GM21786 (cell line): ENCODE measurements around the gene LILRB4.
"Not testable (repeated sequence)": the region's sequence is repeated elsewhere in the genome, so short reads cannot be mapped to it uniquely, and the experiment has no call there.

ENCODE experiments used
- ATAC-seq: cut with Tn5 transposase; IDR thresholded peaks from one replicate; pipeline ENCODE4 v1.9.1; 2021; ENCODE audit not compliant: unreplicated experiment

LILRB4 gene

DNA sequence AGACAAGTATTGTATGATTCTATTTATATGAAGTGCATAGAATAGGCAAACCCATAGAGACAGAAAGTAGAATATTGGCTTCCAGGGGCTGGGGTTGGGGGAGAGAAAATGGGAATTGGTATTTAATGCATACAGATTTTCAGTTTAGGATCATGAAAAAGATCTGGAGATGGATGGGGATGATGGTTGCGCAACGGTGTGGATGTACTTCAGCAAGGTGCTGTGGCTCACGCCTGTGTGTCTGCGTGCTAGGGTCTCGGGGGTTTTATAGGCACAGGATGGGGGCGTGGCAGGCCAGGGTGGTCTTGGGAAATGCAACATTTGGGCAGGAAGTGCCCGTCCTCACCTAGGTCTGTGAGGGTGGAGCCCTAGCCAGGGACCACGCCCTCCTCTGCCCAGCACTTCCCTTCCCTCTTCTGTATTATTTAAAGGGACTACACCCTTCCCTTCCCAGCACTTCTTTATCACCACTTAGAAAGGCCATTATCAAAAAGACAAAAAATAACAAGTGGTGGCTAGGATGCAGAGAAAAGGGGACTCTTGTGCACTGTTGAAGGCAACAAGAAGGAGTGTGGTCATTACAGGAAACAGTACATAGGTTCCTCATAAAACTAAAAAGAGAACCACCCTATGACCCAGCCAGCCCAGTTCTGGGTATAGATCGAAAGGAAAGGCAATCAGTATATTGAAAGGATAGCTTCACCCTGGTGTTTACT is 29.0 kb downstream of the LILRB4 start:
- ATAC-seq: no peak

- no peak for ATAC-seq
These were observed 29.5 kb downstream of the LILRB4 start for GRCh38 chr19:54692298-54692615.

DNA sequence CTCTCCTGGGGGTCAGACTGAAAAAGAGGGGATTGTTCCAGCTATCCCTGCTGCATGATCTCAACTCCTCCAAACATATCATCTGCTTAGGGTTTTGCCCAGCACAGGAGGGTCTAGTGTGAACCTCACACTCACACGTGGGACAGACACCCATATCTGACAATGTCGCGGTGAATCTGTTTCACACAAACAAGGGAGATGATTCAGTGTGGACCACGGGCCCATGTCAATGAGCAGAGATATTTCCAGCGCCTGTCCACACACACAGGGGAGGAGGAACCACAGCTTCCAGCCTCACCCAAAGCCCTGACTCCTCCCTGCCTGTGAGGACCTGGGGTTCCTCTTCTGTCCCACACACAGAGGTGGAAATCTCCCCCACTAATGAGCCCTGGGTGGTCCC is 31.9 kb downstream of the LILRB4 start:
- ATAC-seq: no peak

DNA sequence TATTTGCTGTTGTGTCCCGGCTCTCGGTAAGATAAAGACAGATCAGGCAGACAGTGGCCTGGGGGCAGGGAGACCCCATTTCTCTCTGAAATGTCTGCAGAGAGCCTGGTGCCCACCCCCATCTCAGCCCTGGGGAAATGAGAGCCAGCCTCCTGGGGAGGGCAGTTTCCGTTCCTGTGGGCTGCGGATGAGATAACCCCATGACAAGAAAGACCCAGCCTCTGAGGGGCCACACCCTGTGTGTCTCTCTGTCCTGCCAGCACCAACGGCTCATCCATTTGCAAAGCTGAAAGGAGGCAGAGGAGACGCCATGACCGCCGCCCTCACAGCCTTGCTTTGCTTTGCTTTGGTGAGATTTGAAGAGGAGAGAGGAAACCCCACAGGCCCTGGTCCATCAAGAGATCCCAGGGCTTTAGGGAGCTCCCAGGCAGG is 33.3 kb downstream of the LILRB4 start:
- ATAC-seq: no peak

DNA sequence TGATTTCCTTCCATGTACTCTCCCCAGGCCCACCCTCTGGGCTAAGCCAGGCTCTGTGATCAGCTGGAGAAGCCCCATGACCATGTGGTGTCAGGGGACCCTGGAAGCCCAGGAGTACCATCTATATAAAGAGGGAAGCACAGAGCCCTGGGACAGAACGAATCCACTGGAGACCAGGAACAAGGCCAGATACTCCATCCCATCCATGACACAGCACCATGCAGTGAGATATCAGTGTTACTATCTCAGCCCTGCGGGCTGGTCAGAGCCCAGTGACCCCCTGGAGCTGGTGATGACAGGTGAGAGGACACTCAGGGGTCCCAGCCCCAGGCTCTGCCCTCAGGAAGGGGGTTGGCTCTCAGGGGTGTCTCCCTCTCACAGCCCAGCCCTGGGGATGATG is 34.0 kb downstream of the LILRB4 start:
- ATAC-seq: no peak

DNA sequence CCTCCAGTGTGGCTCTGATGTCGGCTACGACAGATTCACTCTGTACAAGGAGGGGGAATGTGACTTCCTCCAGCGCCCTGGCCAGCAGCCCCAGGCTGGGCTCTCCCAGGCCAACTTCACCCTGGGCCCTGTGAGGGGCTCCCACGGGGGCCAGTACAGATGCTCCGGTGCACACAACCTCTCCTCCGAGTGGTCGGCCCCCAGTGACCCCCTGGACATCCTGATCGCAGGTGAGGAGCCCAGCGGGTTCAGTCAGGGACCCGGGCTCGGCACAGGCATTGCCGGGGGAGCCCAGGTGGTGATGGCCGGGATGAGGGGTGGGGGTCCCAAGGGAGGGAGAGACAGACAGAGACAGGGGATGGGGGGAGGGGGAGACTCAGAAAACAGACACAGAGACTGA is 34.9 kb downstream of the LILRB4 start:
- ATAC-seq: not testable (repeated sequence)

- ATAC-seq: no peak
These were observed 42.1 kb downstream of the LILRB4 start for GRCh38 chr19:54704928-54705327.

- no peak for ATAC-seq
These were observed 45.2 kb downstream of the LILRB4 start for GRCh38 chr19:54707962-54708361.

DNA sequence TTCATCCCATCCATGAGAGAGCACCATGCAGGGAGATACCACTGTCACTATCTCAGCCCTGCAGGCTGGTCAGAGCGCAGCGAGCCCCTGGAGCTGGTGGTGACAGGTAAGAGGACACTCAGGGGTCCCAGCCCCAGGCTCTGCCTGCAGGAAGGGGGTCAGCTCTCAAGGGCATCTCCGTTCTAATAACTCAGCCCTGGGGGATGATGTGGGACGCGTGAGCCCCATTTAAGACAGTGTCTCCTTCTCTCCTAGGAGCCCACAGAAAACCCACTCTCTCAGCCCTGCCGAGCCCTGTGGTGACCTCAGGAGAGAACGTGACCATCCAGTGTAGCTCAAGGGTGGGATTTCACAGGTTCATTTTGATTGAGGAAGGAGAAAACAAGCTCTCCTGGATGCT is 46.0 kb downstream of the LILRB4 start:
- no peak for ATAC-seq

GRCh38 chr19:54709212-54709948 is 46.6 kb downstream of the LILRB4 start:
- no peak for ATAC-seq

- not testable (repeated sequence) for ATAC-seq
These were observed 47.2 kb downstream of the LILRB4 start for GRCh38 chr19:54709956-54710355.
